ENCODE measurements around the gene ALDH1A3. TPM values are rescaled to one million over a fixed set of nuclear protein-coding genes. Genes with fewer than 3 reads are reported as not detected.

Gene ALDH1A3
- total RNA-seq, 4 donors from 2014 or later, result 7.1 to 17.9 (median 8.5) TPM

DNA sequence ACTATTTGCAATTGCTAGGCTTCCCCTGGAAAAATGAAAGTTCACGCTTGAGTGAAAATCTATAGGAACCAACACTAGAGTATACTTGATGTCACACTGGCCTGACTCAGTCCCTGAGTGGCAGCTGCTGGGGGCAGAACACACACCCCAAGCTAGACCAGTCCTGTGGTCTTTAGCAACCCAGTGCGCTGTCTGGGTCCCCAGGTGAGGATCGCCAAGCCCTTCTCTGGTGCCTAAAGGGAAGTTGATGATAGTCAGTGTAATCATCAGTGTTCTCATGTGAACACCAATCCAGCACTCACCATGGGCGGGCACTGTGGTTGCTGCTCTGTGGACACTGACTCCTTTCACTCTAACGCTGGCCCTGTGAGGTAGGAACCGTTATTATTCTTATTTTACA, 11.2 kb downstream of the ALDH1A3 start:
- no peak for DNase-seq
- intact Hi-C loops (cut with DNase I), result no loop called here
- TF ChIP-seq POLR2A (IDR thresholded peaks at IDR 0.05), result no peak
- TF ChIP-seq, protein P1, sequence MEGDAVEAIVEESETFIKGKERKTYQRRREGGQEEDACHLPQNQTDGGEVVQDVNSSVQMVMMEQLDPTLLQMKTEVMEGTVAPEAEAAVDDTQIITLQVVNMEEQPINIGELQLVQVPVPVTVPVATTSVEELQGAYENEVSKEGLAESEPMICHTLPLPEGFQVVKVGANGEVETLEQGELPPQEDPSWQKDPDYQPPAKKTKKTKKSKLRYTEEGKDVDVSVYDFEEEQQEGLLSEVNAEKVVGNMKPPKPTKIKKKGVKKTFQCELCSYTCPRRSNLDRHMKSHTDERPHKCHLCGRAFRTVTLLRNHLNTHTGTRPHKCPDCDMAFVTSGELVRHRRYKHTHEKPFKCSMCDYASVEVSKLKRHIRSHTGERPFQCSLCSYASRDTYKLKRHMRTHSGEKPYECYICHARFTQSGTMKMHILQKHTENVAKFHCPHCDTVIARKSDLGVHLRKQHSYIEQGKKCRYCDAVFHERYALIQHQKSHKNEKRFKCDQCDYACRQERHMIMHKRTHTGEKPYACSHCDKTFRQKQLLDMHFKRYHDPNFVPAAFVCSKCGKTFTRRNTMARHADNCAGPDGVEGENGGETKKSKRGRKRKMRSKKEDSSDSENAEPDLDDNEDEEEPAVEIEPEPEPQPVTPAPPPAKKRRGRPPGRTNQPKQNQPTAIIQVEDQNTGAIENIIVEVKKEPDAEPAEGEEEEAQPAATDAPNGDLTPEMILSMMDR (IDR thresholded peaks at IDR 0.05), result no peak
- Histone ChIP-seq H3K27ac (no peak overlapping the region), H3K9me3 (no peaks in the 10 kb centered on the region), H3K27me3 (no peaks in the 10 kb centered on the region), H3K4me1 (peaks cover 13 to 23% of the 10 kb centered on the region in 2 donors), H3K4me3 (replicated peaks in 1 of 3) (no peak overlapping the region), H3K36me3 (no peaks in the 10 kb centered on the region)
- 91 to 93% methylated on average over 4 to 6 of the region's 6 CpGs for WGBS, 2 donors

DNA sequence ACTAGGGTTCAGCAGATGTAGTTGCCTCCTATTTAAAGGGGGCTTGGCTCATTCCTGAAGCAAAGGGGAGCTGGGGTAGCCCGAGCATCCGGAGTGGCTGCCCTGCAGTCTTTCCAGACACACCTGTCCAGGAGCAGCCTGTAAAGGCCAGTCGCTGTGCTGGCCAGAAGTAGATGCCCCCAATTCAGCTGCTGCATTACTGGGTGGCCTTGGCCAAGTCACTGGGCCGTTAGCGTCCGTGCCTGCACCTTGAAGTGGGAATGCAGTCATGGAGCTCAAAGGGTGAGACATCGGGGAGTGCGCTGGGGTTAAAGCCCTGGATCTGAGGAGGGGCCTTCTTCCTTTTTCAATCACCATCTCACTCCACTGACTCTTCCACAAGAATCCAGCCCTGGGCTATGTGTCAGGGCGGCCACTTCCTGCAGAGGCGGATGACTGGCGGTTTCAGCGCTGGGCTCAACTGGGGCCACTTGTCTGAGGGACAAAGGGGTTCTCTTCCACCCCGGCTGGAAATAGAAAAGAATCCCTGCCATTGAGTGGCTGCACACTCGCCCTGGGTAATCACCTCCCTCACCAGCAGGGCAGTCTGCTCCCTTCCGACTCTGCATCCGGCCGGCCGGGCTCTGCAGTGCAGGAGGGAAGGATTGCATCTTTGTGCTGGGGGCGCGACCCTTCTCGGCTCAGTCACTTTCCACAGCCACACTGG, 11.8 kb downstream of the ALDH1A3 start:
- intact Hi-C loops (cut with DNase I), result no loop called here
- H3K4me1 ChIP-seq, result peaks cover 13 to 23% of the 10 kb centered on the region in 2 donors
- no peak overlapping the region for H3K4me3 ChIP-seq (replicated peaks in 1 of 3)
- WGBS, 2 donors, result 72 to 74% methylated on average over 18 to 21 of the region's 21 CpGs
- TF ChIP-seq POLR2A (IDR thresholded peaks at IDR 0.05), result no peak
- TF ChIP-seq, protein P1 (IDR thresholded peaks at IDR 0.05), result no peak
- H3K9me3 ChIP-seq, result no peaks in the 10 kb centered on the region
- H3K27me3 ChIP-seq, result no peaks in the 10 kb centered on the region
- DNase-seq, result no peak
- H3K36me3 ChIP-seq, result no peaks in the 10 kb centered on the region
- no peak overlapping the region for H3K27ac ChIP-seq

DNA sequence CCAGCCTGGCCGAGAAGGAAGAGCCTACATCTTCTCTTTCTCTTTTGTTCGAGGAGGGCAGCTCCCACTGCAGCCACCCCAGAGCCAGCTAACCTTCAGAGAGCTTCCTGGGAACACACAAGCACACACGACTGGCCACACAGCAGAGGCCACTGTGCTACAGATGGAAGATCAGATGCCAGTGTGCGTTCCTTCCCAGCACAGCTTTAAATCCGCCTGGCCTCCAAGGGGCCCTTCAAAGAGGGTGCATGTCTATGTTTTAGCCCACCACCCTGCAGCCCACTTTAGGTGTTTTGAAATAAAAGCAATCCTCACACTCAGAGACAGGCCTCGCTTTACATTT, 12.4 kb downstream of the ALDH1A3 start:
- Histone ChIP-seq H3K27me3 (no peaks in the 10 kb centered on the region), H3K4me1 (peaks cover 13 to 23% of the 10 kb centered on the region in 2 donors), H3K36me3 (no peaks in the 10 kb centered on the region), H3K27ac (no peak overlapping the region), H3K4me3 (replicated peaks in 1 of 3) (no peak overlapping the region), H3K9me3 (no peaks in the 10 kb centered on the region)
- intact Hi-C loops (cut with DNase I), result no loop called here
- 70 to 73% methylated on average over 5 to 6 of the region's 6 CpGs for WGBS, 2 donors
- DNase-seq, result no peak
- TF ChIP-seq, protein P1 (IDR thresholded peaks at IDR 0.05), result no peak
- TF ChIP-seq POLR2A (IDR thresholded peaks at IDR 0.05), result no peak

DNA sequence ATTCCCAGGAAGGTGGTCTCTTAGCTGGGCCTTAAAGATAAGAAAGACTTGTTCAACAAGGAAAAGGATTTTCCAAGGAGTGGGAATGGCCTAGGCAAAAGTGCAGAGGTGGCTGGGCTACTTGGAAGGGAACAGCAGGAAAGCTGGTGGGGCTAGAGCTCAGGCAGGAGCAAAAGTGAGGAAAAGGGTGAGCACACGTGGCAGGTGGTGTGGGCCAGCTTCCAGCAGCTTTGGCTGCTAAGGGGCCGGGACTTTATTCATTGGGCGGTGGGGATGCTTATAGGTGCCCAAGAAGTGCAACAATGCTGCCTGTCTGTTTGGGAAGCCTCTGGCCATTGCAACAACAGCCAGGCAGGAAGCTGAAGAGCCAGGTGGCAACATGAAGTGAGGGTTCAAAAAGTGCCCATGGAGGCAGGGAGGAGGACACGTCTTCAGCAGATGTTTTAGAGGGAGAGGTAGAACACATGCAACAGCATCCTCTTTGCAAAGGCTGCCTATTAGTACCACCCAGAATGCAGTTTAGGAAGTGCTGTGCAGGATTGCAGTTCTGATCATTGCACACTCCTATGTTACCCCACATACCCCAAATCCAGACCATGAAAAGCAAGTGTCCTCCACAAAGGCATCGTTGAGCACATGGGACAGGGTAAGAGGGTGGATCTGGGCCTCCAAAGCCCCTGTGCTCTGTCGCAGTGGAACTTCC, 13.8 kb downstream of the ALDH1A3 start:
- Histone ChIP-seq H3K36me3 (no peaks in the 10 kb centered on the region), H3K9me3 (no peaks in the 10 kb centered on the region), H3K4me3 (replicated peaks in 1 of 3) (no peak overlapping the region), H3K27me3 (no peaks in the 10 kb centered on the region), H3K27ac (no peak overlapping the region), H3K4me1 (peaks cover 13 to 23% of the 10 kb centered on the region in 2 donors)
- no peak for DNase-seq
- TF ChIP-seq, protein P1 (IDR thresholded peaks at IDR 0.05), result no peak
- no peak for TF ChIP-seq POLR2A (IDR thresholded peaks at IDR 0.05)
- intact Hi-C loops (cut with DNase I), result no loop called here
- 87 to 93% methylated on average over 4 to 6 of the region's 6 CpGs for WGBS, 2 donors

DNA sequence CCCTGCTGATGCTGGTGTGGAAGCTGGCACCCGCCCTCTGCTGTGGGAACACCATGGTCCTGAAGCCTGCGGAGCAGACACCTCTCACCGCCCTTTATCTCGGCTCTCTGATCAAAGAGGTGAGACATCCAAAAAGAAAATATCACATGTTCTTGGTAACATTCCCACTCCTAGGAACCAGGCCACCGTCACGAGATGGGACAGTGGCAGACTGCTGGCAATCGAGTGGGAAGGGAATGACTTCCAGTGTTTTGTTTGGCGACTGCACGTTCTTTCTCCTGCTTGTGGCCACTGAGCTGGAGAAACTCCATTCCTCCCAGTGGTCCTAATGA, 14.3 kb downstream of the ALDH1A3 start:
- intact Hi-C loops (cut with DNase I), result no loop called here
- H3K4me3 ChIP-seq (replicated peaks in 1 of 3), result no peak overlapping the region
- no peaks in the 10 kb centered on the region for H3K27me3 ChIP-seq
- TF ChIP-seq POLR2A (IDR thresholded peaks at IDR 0.05), result no peak
- TF ChIP-seq, protein P1 (IDR thresholded peaks at IDR 0.05), result no peak
- WGBS, 2 donors, result 30 to 34% methylated on average over 5 to 9 of the region's 9 CpGs
- no peak overlapping the region for H3K27ac ChIP-seq
- no peaks in the 10 kb centered on the region for H3K9me3 ChIP-seq
- peak; percentile 46 to 62 for DNase-seq
- peaks cover 12 to 21% of the 10 kb centered on the region in 2 donors for H3K4me1 ChIP-seq
- H3K36me3 ChIP-seq, result no peaks in the 10 kb centered on the region

Data from thyroid gland (tissue), 4 donors.